ENCODE measurements around the gene DYNLT1. TPM values are rescaled to one million over a fixed set of nuclear protein-coding genes. Genes with fewer than 3 reads are reported as not detected.

The DYNLT1 gene
- total RNA-seq, 4 donors from 2014 or later = 90.7 to 147 (median 102) TPM

- H3K36me3 ChIP-seq = peaks cover 23 to 76% (median 50%) of the 10 kb centered on the region in 4 donors
- no peak overlapping the region for H3K27ac ChIP-seq (replicated peaks in 1 of 4)
- no peak overlapping the region for H3K4me3 ChIP-seq
- peaks cover 0 to 12% (median 1%) of the 10 kb centered on the region in 4 donors for H3K4me1 ChIP-seq
- intact Hi-C loops (cut with DNase I) = no loop called here
- H3K27me3 ChIP-seq = no peaks in the 10 kb centered on the region
- WGBS = 89% methylated on average over 14 of the region's 14 CpGs
- DNase-seq (ENCODE audit: extremely low spot score) = no peak
- peaks cover 0 to 6% (median 0%) of the 10 kb centered on the region in 4 donors for H3K9me3 ChIP-seq
- TF ChIP-seq POLR2A (IDR thresholded peaks at IDR 0.05; ENCODE audit: low read depth) (no peak), EP300 (IDR thresholded peaks at IDR 0.05) (no peak), POLR2AphosphoS5 (IDR thresholded peaks at IDR 0.05) (no peak), CTCF (IDR thresholded peaks at IDR 0.05) (no peak)
Measured at GRCh38 chr6:158611541-158612370, 32.8 kb downstream of the DYNLT1 start.

- intact Hi-C loops (cut with DNase I) = no loop called here
- no peak for TF ChIP-seq POLR2A (IDR thresholded peaks at IDR 0.05; ENCODE audit: low read depth)
- TF ChIP-seq EP300 (IDR thresholded peaks at IDR 0.05) = no peak
- no peak for TF ChIP-seq POLR2AphosphoS5 (IDR thresholded peaks at IDR 0.05)
- TF ChIP-seq CTCF (IDR thresholded peaks at IDR 0.05) = no peak
- H3K4me1 ChIP-seq = peaks cover 0 to 12% (median 1%) of the 10 kb centered on the region in 4 donors
- no peak overlapping the region for H3K27ac ChIP-seq (replicated peaks in 1 of 4)
- 98% methylated on average over 3 of the region's 3 CpGs for WGBS
- H3K4me3 ChIP-seq = no peak overlapping the region
- peaks cover 0 to 6% (median 0%) of the 10 kb centered on the region in 4 donors for H3K9me3 ChIP-seq
- peaks cover 23 to 83% (median 57%) of the 10 kb centered on the region in 4 donors for H3K36me3 ChIP-seq
- H3K27me3 ChIP-seq = no peaks in the 10 kb centered on the region
- DNase-seq (ENCODE audit: extremely low spot score) = no peak
Measured at GRCh38 chr6:158611039-158611438, 33.5 kb downstream of the DYNLT1 start.

GRCh38 chr6:158610319-158610968, 34.1 kb downstream of the DYNLT1 start:
- intact Hi-C loops (cut with DNase I) = no loop called here
- peaks cover 0 to 1% (median 0%) of the 10 kb centered on the region in 4 donors for H3K9me3 ChIP-seq
- no peak for DNase-seq (ENCODE audit: extremely low spot score)
- no peaks in the 10 kb centered on the region for H3K27me3 ChIP-seq
- H3K36me3 ChIP-seq = peaks cover 23 to 89% (median 63%) of the 10 kb centered on the region in 4 donors
- WGBS = 84% methylated on average over 9 of the region's 9 CpGs
- H3K27ac ChIP-seq (replicated peaks in 1 of 4) = no peak overlapping the region
- no peak for TF ChIP-seq POLR2AphosphoS5 (IDR thresholded peaks at IDR 0.05)
- TF ChIP-seq EP300 (IDR thresholded peaks at IDR 0.05) = no peak
- H3K4me1 ChIP-seq = peaks cover 0 to 12% (median 1%) of the 10 kb centered on the region in 4 donors
- H3K4me3 ChIP-seq = no peak overlapping the region

- H3K27me3 ChIP-seq = no peaks in the 10 kb centered on the region
- peaks cover 0 to 12% (median 3%) of the 10 kb centered on the region in 4 donors for H3K4me1 ChIP-seq
- H3K36me3 ChIP-seq = peaks cover 23 to 91% (median 64%) of the 10 kb centered on the region in 4 donors
- no peak for TF ChIP-seq EP300 (IDR thresholded peaks at IDR 0.05)
- no peak for TF ChIP-seq POLR2A (IDR thresholded peaks at IDR 0.05; ENCODE audit: low read depth)
- H3K27ac ChIP-seq (replicated peaks in 1 of 4) = no peak overlapping the region
- intact Hi-C loops (cut with DNase I) = loop anchor here (5.0 kb wide), 1 partner anchor 387 kb away; no protein-coding TSS in a partner anchor
- DNase-seq (ENCODE audit: extremely low spot score) = no peak
- H3K9me3 ChIP-seq = no peaks in the 10 kb centered on the region
- WGBS = 88% methylated on average over 11 of the region's 13 CpGs
- no peak overlapping the region for H3K4me3 ChIP-seq
Measured at GRCh38 chr6:158609455-158610155, 34.9 kb downstream of the DYNLT1 start.

GRCh38 chr6:158608221-158608620, 36.3 kb downstream of the DYNLT1 start:
- Histone ChIP-seq H3K27me3 (no peaks in the 10 kb centered on the region), H3K27ac (replicated peaks in 1 of 4) (no peak overlapping the region), H3K4me1 (peaks cover 0 to 12% (median 3%) of the 10 kb centered on the region in 4 donors), H3K36me3 (peaks cover 23 to 79% (median 64%) of the 10 kb centered on the region in 4 donors), H3K9me3 (no peaks in the 10 kb centered on the region), H3K4me3 (no peak overlapping the region)
- WGBS = 96% methylated on average over 11 of the region's 12 CpGs
- no peak for DNase-seq (ENCODE audit: extremely low spot score)
- TF ChIP-seq POLR2A (IDR thresholded peaks at IDR 0.05; ENCODE audit: low read depth) (no peak), EP300 (IDR thresholded peaks at IDR 0.05) (no peak), CTCF (IDR thresholded peaks at IDR 0.05) (no peak)
- intact Hi-C loops (cut with DNase I) = loop anchor here (5.0 kb wide), 1 partner anchor 386 kb away; no protein-coding TSS in a partner anchor
